ENCODE measurements around the gene PGM1.

Gene PGM1

GRCh38 chr1:63665824-63666223, 72.6 kb downstream of the PGM1 start:
- no peak for TF ChIP-seq FOXP2 (optimal IDR thresholded peaks at IDR 0.05; ENCODE audit: borderline replicate concordance, extremely low read depth, extremely low read length, insufficient read depth)
- TF ChIP-seq REST (IDR thresholded peaks at IDR 0.05; ENCODE audit: insufficient read depth in 1 of 2, low read depth in 2 of 2, low read length in 2 of 2) = no peak
- TF ChIP-seq POLR2AphosphoS5 (IDR thresholded peaks at IDR 0.05; ENCODE audit: low read depth, low read length) = no peak

GRCh38 chr1:63668298-63668697, 75.1 kb downstream of the PGM1 start:
- no peak for TF ChIP-seq POLR2AphosphoS5 (IDR thresholded peaks at IDR 0.05; ENCODE audit: low read depth, low read length)
- TF ChIP-seq FOXP2 (optimal IDR thresholded peaks at IDR 0.05; ENCODE audit: borderline replicate concordance, extremely low read depth, extremely low read length, insufficient read depth) = no peak
- no peak for TF ChIP-seq TAF1 (IDR thresholded peaks at IDR 0.05; ENCODE audit: borderline replicate concordance, insufficient read depth, low read length)
- no peak for TF ChIP-seq SIN3A (IDR thresholded peaks at IDR 0.05; ENCODE audit: borderline replicate concordance, insufficient read depth, low read length)
- TF ChIP-seq REST (IDR thresholded peaks at IDR 0.05; ENCODE audit: insufficient read depth in 1 of 2, low read depth in 2 of 2, low read length in 2 of 2) = no peak

- TF ChIP-seq SIN3A (IDR thresholded peaks at IDR 0.05; ENCODE audit: borderline replicate concordance, insufficient read depth, low read length) (no peak), POLR2AphosphoS5 (IDR thresholded peaks at IDR 0.05; ENCODE audit: low read depth, low read length) (no peak), FOXP2 (optimal IDR thresholded peaks at IDR 0.05; ENCODE audit: borderline replicate concordance, extremely low read depth, extremely low read length, insufficient read depth) (no peak), TAF1 (IDR thresholded peaks at IDR 0.05; ENCODE audit: borderline replicate concordance, insufficient read depth, low read length) (no peak), REST (IDR thresholded peaks at IDR 0.05; ENCODE audit: insufficient read depth in 1 of 2, low read depth in 2 of 2, low read length in 2 of 2) (no peak)
Measured at GRCh38 chr1:63669151-63669961, 76.1 kb downstream of the PGM1 start.

GRCh38 chr1:63670164-63670563, 77.0 kb downstream of the PGM1 start:
- TF ChIP-seq SIN3A (IDR thresholded peaks at IDR 0.05; ENCODE audit: borderline replicate concordance, insufficient read depth, low read length) (no peak), REST (IDR thresholded peaks at IDR 0.05; ENCODE audit: insufficient read depth in 1 of 2, low read depth in 2 of 2, low read length in 2 of 2) (no peak), FOXP2 (optimal IDR thresholded peaks at IDR 0.05; ENCODE audit: borderline replicate concordance, extremely low read depth, extremely low read length, insufficient read depth) (no peak), TAF1 (IDR thresholded peaks at IDR 0.05; ENCODE audit: borderline replicate concordance, insufficient read depth, low read length) (no peak), POLR2AphosphoS5 (IDR thresholded peaks at IDR 0.05; ENCODE audit: low read depth, low read length) (no peak)
